NAMALWA (cell line): ENCODE results near the gene ERCC6L.
"Not testable (repeated sequence)": the region's sequence is repeated elsewhere in the genome, so short reads cannot be mapped to it uniquely, and the experiment has no call there.

ENCODE experiments used
- DNase-seq: peaks from one replicate; pipeline ENCODE4 v3.0.0-alpha.2; 2015; ENCODE audit warnings: low spot score

ERCC6L gene

DNA sequence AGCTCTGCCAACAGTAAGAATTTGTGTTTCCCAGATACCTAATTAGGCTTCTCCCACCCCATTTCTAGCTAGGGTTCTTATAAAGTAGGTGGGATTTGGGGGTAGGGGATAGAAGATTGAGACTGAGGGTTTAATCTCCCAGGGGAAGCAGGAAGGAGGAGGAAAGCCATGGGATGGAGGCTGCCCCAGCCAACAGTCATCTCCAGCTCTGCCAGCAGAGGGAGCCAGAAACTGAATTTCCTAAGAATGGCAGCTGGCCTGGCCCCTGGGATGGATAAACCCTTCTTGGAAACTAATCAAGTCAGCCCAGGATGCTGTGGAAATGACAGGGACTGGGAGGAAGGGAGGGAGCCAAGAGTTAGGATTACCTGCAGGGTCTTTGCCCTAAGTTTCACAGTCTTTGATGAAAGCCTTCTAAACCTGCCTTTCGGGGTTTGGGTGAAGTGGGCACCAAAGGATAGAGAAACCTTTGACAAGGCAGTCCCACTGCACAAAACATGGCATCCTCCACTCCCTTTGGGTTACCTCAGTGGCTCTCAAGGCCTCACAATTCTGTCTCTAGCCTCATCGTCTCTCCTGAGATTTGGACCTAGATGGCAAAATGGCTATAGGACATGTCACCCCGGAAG, 6.7 kb upstream of the ERCC6L start:
- DNase-seq, result peak; percentile 38

DNA sequence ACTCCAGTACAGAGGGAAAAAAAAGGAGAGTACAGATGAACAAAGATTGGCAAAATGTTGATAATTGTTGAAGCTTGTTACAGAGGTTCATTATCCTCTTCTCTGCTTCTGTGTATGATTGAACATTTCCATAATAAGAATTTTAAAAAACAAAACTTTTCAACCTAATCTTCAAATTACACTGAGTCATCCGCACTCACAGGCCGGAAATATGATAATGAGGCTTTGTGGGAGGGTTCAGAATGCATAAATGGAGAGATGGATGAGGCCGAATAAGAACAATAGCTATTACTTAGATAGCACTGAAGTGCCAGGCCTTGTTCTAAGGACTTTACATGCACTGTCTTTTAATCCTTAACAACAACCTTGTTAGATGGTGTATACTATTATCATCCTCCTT, 4.6 kb upstream of the ERCC6L start:
- DNase-seq, result no peak

DNA sequence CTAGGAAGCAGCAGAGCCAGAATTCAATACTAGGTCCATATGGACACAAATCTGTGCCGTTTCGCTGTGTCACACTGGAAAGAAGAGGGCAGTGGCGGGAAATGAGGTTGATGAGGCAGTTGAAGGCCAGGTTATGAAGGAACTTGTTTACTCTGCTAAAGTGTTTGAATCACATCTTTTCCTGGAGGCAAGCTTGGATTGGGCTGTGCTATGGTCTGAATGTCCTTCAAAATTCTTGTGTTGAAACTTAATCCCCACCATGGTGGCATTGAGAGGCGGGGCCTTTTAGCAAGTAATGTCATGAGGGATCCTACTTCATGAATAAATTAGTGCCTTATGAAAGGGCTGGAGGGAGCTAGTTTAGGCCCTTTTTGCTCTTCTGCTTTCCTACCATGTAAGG, 2.1 kb upstream of the ERCC6L start:
- no peak for DNase-seq

DNA sequence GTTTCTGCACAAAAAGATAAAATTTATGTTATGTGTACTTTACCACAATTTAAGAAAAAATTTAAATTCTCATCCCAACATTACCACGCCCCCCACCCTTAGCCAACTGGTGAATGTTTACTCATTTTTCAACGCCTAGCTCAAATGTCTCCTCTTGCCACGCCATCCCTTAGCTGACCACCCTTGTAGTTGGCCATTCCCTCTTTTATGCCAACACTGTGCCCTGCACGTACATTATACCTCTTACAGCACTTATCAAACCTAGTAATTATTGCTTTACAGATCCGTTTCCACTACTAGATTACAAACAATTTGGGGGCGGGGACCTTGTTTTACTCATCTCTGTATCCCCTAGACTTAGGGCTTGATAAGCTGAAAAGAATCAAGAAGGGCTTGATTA, 644 bp downstream of the ERCC6L start:
- no peak for DNase-seq

DNA sequence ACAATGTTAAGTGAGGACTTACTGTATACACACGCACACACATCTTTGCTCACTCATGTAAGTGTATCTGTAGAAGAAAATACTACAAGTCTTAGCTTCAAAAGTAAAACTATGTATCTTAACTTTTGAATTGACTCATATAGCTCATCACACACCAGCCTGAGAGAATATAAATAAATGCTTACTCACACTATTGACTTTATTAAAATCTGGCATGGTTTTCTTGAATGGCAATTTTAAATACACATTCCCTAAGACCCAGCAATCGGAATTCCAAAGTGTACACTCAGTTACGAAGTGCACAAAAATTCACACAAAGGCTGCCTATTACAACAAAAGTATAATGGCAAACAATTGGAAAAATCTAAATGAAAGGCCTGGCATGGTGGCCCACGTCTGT, 2.0 kb downstream of the ERCC6L start:
- no peak for DNase-seq

DNA sequence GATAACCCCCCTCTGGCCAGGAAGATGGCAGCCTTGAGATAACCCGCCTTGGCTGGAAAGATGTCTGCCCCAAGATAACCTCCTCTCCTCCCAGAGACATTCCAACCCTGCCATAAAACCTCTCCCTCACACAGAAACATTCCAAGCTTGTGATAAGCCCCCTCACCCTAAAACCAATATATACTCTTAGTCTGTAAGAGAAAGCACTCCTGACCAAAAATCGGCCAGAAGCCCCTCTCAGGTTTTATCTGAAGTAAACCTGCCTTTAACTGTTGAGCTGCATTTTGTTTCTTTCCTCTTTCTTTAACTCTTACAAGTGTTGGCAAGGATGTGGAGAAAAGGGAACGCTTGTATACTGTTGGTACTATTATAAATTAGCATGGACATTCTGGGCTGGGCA, 8.5 kb downstream of the ERCC6L start:
- no peak for DNase-seq

DNA sequence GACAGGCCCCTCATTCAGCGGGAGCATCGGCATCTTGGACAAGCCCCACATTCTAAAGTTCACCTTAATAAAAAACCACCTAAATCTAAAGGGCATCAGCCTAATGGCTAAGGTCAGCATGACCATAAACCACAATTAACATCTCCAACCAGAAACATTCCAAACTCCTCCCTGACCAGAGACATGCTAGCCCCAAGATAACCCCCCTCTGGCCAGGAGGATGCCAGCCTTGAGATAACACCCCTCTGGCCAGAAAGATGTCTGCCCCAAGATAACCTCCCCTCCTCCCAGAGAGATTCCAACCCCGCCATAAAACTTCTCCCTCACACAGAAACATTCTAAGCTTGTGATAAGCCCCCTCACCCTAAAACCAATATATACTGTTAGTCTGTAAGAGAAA, 18.5 kb downstream of the ERCC6L start:
- DNase-seq, result not testable (repeated sequence)

DNA sequence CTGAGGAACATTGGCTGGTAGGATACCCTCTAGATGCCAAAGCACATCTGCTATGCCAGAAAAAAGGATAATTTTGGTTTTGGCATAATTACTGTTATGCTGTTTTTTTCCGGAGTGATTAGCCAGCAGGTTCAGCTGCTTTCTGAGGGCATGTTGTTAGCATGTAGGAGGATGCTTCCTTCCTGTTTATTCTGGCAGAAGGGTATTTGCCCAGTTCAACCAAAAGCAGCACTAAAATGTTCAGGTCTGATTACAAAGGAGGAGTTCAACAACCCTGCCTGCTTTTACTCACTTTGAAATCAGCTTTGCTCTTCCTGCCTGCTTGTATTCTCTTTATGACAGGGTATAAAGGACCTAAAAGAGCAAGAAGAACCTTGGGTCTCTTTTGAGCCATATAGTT, 21.9 kb downstream of the ERCC6L start:
- no peak for DNase-seq

DNA sequence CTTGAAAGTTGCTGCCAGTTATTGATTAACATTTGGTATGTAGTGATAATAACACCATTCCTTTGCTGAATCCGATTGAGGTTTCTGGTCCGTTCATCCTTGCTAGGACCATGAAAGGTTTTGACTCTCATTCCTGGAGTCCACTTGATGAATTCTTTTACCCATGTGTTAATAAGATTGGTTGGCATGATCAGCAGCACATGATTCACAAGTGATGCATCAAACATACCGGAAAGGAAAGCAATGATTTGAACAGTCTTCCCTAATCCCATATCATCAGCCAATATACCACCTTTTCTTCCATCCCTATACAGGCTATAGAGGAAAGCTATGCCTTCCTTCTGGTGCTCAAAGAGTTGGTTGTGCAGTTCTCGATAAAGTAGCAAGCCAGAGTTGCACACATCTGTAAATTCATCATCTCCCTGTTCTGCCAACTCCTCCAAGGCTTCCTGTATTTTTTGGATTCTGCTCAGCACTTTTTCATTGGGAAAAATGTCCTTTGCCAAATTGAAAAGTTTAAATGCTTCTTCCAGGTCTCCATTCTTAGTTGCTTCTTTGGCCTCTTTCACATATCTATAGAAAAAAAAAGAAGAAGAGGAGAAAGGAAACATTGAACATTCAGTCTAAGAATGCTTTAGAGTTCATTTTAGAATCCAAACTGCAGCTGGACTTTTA, 30.6 kb downstream of the ERCC6L start:
- no peak for DNase-seq

DNA sequence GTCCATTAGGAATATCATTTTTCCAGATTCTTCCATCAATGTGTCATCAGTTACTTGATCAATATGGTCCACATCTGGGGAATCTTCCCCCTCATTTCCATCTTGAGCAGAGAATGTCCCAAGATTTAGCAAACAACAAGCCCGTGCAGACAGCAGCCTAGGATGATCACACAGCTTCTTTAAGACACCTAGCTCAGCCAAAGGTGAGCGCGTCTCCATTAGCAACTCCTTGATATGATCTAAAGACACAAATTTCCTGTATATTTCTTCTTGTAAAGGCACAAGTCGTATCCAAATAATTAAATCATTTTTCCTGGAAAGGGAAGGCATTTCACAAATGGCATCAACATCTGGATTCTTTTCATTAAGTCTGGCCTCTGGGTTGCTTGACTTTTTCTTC, 31.5 kb downstream of the ERCC6L start:
- no peak for DNase-seq

DNA sequence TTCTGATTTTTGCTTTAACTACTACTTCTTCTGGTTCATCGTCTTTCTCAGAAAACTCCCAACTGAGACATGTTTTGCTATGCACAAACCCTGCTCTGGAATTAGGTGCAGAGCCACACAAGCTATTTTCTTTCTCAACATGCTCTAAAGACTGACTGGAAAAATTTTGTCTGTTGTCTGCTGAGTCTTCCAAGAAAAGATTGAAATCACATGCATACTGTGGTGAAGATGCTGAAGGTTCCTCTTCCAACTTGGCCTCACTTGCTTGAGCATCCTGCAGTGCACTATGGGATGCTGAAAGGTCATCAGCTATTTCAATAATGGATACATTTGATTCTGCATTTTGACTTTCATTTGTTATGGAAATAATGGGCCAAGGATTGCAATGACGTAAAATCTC, 33.1 kb downstream of the ERCC6L start:
- DNase-seq, result no peak

DNA sequence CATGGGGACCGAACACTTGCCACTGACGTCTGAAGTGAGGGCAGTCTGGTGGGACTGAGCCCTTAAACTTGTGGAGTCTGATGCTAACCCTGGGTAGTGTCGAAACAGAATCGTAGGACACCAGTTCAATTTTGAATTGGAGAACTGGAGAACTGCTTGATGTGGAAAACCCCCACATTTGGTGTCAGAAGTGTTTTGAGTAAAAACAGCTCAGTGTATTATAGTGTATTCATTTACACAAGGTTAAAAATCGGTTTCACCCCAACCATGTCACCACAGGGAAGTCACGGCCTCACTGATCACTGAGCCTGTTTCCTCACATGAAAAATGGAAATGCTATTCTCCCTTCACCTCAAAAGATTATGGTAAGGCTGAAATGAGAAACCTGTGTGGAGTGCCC, 35.4 kb downstream of the ERCC6L start:
- no peak for DNase-seq

DNA sequence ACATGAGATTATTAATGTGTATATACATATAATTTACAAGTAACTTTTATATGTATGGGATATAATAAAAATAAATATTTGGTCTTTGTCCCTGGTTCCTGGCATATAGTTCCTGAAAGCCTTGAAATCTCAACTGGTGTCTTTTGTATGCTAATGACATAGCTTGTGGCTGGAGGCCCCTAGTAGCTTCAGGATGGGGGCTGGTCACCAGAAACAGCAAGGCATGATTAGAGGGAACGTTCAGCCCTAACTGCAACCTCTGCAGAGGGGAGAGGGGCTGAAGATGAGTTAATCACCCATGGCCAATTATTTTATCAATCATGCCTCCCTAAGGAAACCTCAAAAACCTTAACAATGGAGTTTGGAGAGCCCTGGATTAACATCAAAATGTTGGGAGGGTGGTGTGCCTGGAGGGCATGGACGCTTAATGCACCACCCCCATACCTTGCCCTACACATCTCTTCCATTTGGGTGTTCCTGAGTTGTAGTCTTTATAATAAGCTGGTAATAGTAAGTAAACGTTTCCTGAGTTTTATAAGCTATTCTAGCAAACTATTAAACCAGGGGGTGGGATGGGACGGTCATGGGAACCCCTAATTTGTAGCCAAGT, 35.9 kb downstream of the ERCC6L start:
- DNase-seq, result no peak

DNA sequence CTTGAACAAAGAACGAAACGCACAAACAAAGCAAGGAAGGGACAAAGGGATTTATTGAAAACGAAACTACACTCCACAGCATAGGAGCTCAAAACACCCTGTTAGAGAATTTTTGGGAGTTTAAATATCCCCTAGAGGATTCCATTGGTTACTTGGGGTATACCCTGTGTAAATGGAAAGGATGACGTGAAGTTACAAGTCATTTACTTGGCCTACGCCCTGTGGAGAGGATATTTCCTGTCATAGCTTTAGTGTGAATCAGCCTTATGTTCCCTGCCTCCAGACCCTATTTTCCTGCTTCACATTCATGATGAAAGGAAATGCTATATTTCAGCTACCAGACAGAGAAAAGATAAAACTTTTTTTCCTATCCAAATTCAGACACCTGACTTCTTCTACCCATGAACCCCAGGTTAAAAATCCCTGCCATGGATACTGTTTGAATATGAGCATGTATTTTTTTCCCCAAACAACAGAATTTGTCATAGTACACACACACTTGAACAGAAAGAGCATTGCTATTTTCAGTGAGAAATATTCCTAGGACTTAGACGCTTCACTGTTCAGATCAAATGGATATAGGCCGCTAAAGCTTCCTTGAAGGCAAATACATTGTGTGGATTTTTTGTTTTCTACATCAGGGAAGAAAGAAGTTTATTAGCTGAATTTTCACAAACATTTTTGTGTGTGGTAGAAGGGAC, 36.8 kb downstream of the ERCC6L start:
- no peak for DNase-seq

DNA sequence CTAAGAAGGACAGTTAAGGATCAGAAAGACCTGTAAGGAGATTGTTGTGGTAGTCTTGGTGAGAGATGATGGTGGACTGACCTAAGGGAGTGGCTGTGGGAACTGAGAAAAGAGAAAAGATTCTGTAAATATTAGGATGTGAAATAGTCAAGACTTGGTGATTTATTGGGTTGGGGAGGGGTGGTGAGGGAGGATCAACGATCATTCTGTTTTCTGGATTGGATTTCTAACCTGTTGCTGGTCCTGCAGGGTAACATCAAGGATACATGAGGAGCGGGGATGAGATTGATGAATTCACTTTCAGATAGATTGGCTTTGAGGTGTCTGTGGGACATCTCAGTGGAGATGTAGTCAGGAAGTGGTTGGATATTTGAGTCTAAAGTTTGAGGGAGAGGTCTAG, 55.9 kb downstream of the ERCC6L start:
- no peak for DNase-seq

DNA sequence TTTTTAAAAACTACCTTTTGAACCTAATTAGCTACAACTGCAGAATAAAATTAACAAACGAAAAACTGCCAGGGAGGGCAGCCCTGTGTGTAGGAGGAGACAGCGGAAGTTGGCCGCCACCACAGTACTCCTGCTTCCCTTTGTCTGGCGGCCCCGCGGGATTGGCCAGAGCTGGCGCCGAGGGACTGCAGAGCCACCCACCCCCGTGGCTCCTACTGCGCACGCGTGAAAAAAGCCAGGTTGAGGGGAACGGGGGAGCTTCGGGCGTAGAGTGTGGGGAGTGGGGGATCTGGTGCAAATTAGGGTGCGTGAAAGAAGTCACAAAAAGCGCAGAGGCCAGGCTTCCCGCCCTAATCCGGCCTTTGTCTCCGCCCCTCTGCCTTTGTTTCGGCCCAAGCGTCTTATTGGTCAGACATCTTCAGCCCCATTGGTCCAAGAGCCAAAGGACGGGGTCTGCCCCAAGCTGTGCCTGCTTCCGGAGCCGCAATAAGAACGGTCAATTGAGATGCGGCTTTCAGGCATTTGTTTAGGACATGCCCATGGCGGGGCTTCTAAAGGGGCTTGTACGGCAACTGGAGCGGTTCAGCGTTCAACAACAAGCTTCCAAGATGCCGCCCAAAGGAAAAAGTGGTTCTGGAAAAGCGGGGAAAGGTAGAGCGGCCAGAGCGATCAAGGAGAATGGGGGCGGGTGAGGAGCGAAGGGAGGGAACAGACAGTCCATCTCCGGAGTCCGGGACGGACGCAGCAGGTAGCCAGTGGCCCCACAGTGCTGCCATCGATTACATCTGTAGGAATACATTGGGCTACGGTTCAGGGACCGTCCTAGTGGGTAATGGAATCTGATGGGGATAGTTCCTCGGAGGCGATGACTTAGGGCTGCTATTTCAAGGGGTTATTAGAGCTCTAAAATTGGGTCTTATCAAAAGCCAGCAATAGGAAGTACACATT, 57.4 kb downstream of the ERCC6L start, which contains the start of gene PIN4:
Gene PIN4, plus strand, starts transcription at position 580 of the 948 bp plus-strand sequence. Its CDS starts 29 bp downstream, at position 609.
- peak; percentile 96 for DNase-seq

DNA sequence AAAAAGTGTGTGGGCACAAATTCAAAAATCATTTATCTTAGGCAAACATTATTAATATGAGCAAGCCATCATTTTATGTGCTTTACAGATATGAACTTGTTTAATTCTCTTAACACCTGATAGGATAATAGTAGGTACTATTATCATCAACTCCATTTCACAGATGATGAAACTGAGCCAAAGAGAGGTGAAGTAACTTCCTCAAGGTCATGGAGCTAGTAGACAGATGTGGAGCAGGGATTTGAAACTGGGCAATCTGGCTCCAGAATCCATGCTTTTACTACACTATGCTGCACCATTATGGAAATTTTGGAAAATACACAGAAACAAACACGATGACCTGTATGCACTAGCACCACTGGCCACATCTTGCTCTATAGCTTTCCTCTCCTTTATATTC, 58.3 kb downstream of the ERCC6L start:
- no peak for DNase-seq

DNA sequence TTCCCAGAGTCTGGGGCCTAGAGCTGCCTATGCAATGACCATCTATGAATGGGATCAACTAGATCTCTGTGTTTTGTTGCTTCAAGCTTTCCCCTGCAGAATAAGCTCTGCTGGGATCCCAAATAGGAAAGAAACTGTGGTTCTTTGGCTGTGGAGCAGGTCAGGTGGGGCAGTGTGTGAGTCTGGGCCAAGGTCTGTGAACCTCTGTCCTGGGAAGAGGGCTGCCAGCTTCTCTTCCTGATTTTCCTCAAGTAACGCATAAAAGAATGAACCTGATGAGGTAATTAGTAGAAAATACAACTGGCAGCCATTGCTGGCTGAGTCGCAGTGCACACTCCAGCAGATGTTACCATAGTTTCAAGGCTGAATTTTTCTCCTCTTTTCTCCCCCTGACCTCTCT, 61.8 kb downstream of the ERCC6L start:
- no peak for DNase-seq

DNA sequence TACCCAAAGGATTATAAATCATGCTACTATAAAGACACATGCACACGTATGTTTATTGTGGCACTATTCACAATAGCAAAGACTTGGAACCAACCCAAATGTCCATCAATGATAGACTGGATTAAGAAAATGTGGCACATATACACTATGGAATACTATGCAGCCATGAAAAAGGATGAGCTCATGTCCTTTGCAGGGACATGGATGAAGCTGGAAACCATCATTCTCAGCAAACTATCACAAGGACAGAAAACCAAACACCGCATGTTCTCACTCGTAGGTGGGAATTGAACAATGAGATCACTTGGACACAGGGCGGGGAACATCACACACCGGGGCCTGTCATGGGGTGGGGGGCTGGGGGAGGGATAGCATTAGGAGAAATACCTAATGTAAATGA, 62.5 kb downstream of the ERCC6L start:
- not testable (repeated sequence) for DNase-seq

DNA sequence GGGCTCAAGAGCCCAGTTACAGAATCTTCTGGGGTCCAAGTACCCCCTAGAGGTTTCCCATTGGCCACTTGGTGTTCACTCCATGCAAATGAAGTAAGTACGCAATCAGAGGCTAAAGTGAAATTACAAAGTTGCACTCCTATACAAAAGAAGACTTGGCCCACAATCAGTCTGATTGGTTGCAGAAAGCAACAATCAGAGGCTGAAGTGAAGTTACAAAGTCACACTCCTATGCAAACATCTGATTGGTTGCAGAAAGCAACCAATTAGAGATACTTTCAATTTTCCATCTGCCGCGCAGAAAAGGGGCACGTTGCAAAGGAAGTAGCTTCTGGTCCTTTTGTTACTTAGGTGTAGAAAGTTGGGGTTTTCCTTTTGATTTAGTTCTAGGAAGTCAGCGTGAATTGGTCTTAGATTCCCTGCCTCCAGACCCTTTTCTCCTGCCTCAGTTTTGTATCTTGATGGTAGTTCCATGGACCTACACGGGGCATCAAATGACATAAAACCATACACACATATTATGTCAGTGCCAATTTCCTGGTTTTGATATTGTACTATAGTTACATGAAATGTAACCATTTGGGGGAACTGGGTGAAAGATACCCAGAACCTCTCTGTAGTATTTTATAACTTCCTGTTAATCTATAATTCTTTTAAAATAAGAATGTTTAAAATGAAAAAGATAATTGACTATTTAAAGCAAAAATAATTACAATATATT, 69.7 kb downstream of the ERCC6L start:
- no peak for DNase-seq

DNA sequence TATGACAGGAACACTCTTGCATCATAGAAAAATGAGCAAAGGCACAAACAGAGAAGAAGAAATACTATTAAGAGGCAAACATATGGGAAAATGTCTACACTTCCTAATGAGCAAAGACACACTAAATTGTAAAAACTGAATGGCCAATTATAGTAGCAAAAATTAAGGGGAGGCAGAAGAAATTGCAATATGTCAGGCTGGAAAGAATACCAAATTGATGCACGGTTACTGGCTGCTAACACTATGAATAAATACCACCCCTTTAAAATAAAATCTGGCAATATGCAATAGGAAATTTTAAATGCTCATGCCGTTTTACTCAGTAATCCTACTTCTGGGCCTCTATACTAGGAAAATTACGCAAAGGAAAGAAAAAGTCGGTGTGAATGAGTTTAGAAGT, 73.3 kb downstream of the ERCC6L start:
- DNase-seq, result no peak
